ELR (cell line): Measurements from ENCODE around the gene PPP4R1.
A peak's percentile ranks its signal among the peaks of the same experiment; 100 is the strongest.

Experiments used
- DNase-seq: peaks from one replicate; pipeline ENCODE4 v3.0.0-alpha.2; 2015; ENCODE audit warnings: low read depth

The PPP4R1 gene

GRCh38 chr18:9594823-9595596, 19.3 kb downstream of the PPP4R1 start:
- peak; percentile 61 for DNase-seq

- DNase-seq: no peak
Observed at GRCh38 chr18:9587924-9588323, 26.4 kb downstream of the PPP4R1 start.

- DNase-seq: no peak
Observed at GRCh38 chr18:9586814-9587213, 27.5 kb downstream of the PPP4R1 start.

GRCh38 chr18:9581667-9582066, 32.7 kb downstream of the PPP4R1 start:
- DNase-seq: no peak

GRCh38 chr18:9578306-9578705, 36.1 kb downstream of the PPP4R1 start:
- peak; percentile 38 for DNase-seq

GRCh38 chr18:9577361-9577760, 37.0 kb downstream of the PPP4R1 start:
- DNase-seq: no peak

GRCh38 chr18:9575558-9575957, 38.8 kb downstream of the PPP4R1 start:
- DNase-seq: peak; percentile 90

- DNase-seq: no peak
Observed at GRCh38 chr18:9574473-9575115, 39.8 kb downstream of the PPP4R1 start.

- no peak for DNase-seq
Observed at GRCh38 chr18:9571546-9571945, 42.8 kb downstream of the PPP4R1 start.

- no peak for DNase-seq
Observed at GRCh38 chr18:9570255-9570654, 44.1 kb downstream of the PPP4R1 start.

- DNase-seq: no peak
Observed at GRCh38 chr18:9569178-9569577, 45.2 kb downstream of the PPP4R1 start.

- DNase-seq: no peak
Observed at GRCh38 chr18:9568186-9568585, 46.2 kb downstream of the PPP4R1 start.

- DNase-seq: no peak
Observed at GRCh38 chr18:9565407-9565806, 49.0 kb downstream of the PPP4R1 start.

- no peak for DNase-seq
Observed at GRCh38 chr18:9563331-9563730, 51.0 kb downstream of the PPP4R1 start.

GRCh38 chr18:9562584-9562983, 51.8 kb downstream of the PPP4R1 start:
- no peak for DNase-seq

- no peak for DNase-seq
Observed at GRCh38 chr18:9561759-9562158, 52.6 kb downstream of the PPP4R1 start.

- DNase-seq: no peak
Observed at GRCh38 chr18:9559253-9559652, 55.1 kb downstream of the PPP4R1 start.

GRCh38 chr18:9558387-9559064, 55.8 kb downstream of the PPP4R1 start:
- DNase-seq: no peak

GRCh38 chr18:9557250-9557943, 57.0 kb downstream of the PPP4R1 start:
- no peak for DNase-seq

- DNase-seq: no peak
Observed at GRCh38 chr18:9552616-9553015, 61.7 kb downstream of the PPP4R1 start.

GRCh38 chr18:9552191-9552590, 62.2 kb downstream of the PPP4R1 start:
- no peak for DNase-seq

- DNase-seq: no peak
Observed at GRCh38 chr18:9550429-9550828, 63.9 kb downstream of the PPP4R1 start.

- no peak for DNase-seq
Observed at GRCh38 chr18:9549405-9549804, 65.0 kb downstream of the PPP4R1 start.
